Measurements from ENCODE around the gene MINDY4B. TPM values are rescaled to one million over a fixed set of nuclear protein-coding genes. Genes with fewer than 3 reads are reported as not detected.

MINDY4B gene
- polyA plus RNA-seq, 1 of the 3 experiments (the other 2 are of a cell fraction): not detected

GRCh38 chr3:150868282-150868681 is 37.0 kb downstream of the MINDY4B start:
- H3K9me2 ChIP-seq: no peaks in the 10 kb centered on the region
- peaks cover 19% of the 10 kb centered on the region; the same call in 1 of the 2 replicates for H3K27me3 ChIP-seq (ENCODE audit: insufficient read depth)
- TF ChIP-seq MXI1 (IDR thresholded peaks at IDR 0.05; ENCODE audit: low read depth, low read length) (no peak), JUND (IDR thresholded peaks at IDR 0.05) (no peak), FOSL2 (IDR thresholded peaks at IDR 0.05; ENCODE audit: borderline replicate concordance, low read depth) (no peak), SIN3A (IDR thresholded peaks at IDR 0.05; ENCODE audit: borderline replicate concordance, low read depth, low read length) (no peak), NFIC (IDR thresholded peaks at IDR 0.05; ENCODE audit: borderline replicate concordance) (no peak), YY1 (IDR thresholded peaks at IDR 0.05; ENCODE audit: low read depth) (no peak), RCOR1 (IDR thresholded peaks at IDR 0.05; ENCODE audit: low read length) (no peak), CHD2 (IDR thresholded peaks at IDR 0.05; ENCODE audit: low read length, partially characterized antibody) (no peak), GATA2 (CRISPR knock-in tag; IDR thresholded peaks at IDR 0.05) (no peak), ZBTB33 (IDR thresholded peaks at IDR 0.05; ENCODE audit: borderline replicate concordance, low read depth) (no peak), FOXM1 (IDR thresholded peaks at IDR 0.05; ENCODE audit: low read depth) (no peak), MAX (IDR thresholded peaks at IDR 0.05; ENCODE audit: low read depth) (no peak), RAD21 (IDR thresholded peaks at IDR 0.05; ENCODE audit: low read length) (no peak), EP300 (IDR thresholded peaks at IDR 0.05; ENCODE audit: borderline replicate concordance in 1 of 2, low read depth in 1 of 2, low read length in 1 of 2) (no peak), GABPA (IDR thresholded peaks at IDR 0.05; ENCODE audit: low read depth) (no peak), POLR2AphosphoS5 (IDR thresholded peaks at IDR 0.05; ENCODE audit: low read depth, low read length) (no peak)
- CTCF ChIA-PET: interaction anchor here (1.0 to 1.6 kb wide), 2 partner anchors 80 kb away, joined by 5 to 6 read pairs; no protein-coding TSS in a partner anchor
- H3K36me3 ChIP-seq (replicated peaks in 1 of 2; ENCODE audit: control insufficient read depth in 1 of 2, insufficient read depth in 2 of 2, low read length in 1 of 2): no peaks in the 10 kb centered on the region
- H3K4me2 ChIP-seq: no peak overlapping the region
- POLR2A ChIA-PET: no interaction called here
- no peak overlapping the region for H3K27ac ChIP-seq (ENCODE audit: low read depth in 2 of 2, low read length in 1 of 2)
- H3K4me1 ChIP-seq (ENCODE audit: control insufficient read depth in 1 of 2, insufficient read depth in 2 of 2, low read depth in 1 of 2, low read length in 1 of 2): no peaks in the 10 kb centered on the region
- no peaks in the 10 kb centered on the region for H3K9me3 ChIP-seq
- no peaks in the 10 kb centered on the region for H4K20me1 ChIP-seq (ENCODE audit: insufficient read depth)
- WGBS (ENCODE audit: low lambda C conversion rate): 25% methylated on average over 3 of the region's 3 CpGs
- H2AFZ ChIP-seq (ENCODE audit: low read depth): no peak overlapping the region
- no peak overlapping the region for H3K4me3 ChIP-seq (ENCODE audit: low read depth in 2 of 2, low read length in 1 of 2)
- no peak overlapping the region for H3K9ac ChIP-seq
- no peaks in the 10 kb centered on the region for H3F3A ChIP-seq (replicated peaks; ENCODE audit: insufficient read depth)
- H3K79me2 ChIP-seq (ENCODE audit: insufficient read depth): no peaks in the 10 kb centered on the region
- DNase-seq: no peak

- H3K36me3 ChIP-seq (replicated peaks in 1 of 2; ENCODE audit: control insufficient read depth in 1 of 2, insufficient read depth in 2 of 2, low read length in 1 of 2): no peaks in the 10 kb centered on the region
- H3K9me3 ChIP-seq: no peaks in the 10 kb centered on the region
- H3K27me3 ChIP-seq (ENCODE audit: insufficient read depth): peaks cover 23% of the 10 kb centered on the region; the same call in 1 of the 2 replicates
- no peak for DNase-seq
- no peak overlapping the region for H3K4me2 ChIP-seq
- no peak overlapping the region for H3K4me3 ChIP-seq (ENCODE audit: low read depth in 2 of 2, low read length in 1 of 2)
- H3K79me2 ChIP-seq (ENCODE audit: insufficient read depth): no peaks in the 10 kb centered on the region
- no peaks in the 10 kb centered on the region for H3K9me2 ChIP-seq
- H3K4me1 ChIP-seq (ENCODE audit: control insufficient read depth in 1 of 2, insufficient read depth in 2 of 2, low read depth in 1 of 2, low read length in 1 of 2): no peaks in the 10 kb centered on the region
- H3K27ac ChIP-seq (ENCODE audit: low read depth in 2 of 2, low read length in 1 of 2): no peak overlapping the region
- no peak overlapping the region for H2AFZ ChIP-seq (ENCODE audit: low read depth)
- H4K20me1 ChIP-seq (ENCODE audit: insufficient read depth): no peaks in the 10 kb centered on the region
- POLR2A ChIA-PET: no interaction called here
- 95% methylated on average over 3 of the region's 3 CpGs for WGBS (ENCODE audit: low lambda C conversion rate)
- CTCF ChIA-PET: interaction anchor here (1.0 kb wide), 1 partner anchor 80 kb away, joined by 5 read pairs; no protein-coding TSS in a partner anchor
- TF ChIP-seq EZH2phosphoT487 (IDR thresholded peaks at IDR 0.05; ENCODE audit: borderline replicate concordance, low read depth) (no peak), GABPA (IDR thresholded peaks at IDR 0.05; ENCODE audit: low read depth) (no peak), NRF1 (IDR thresholded peaks at IDR 0.05; ENCODE audit: low read depth, low read length) (no peak), FOSL2 (IDR thresholded peaks at IDR 0.05; ENCODE audit: borderline replicate concordance, low read depth) (no peak), RCOR1 (IDR thresholded peaks at IDR 0.05; ENCODE audit: low read length) (no peak), REST (IDR thresholded peaks at IDR 0.05; ENCODE audit: low read depth, low read length) (no peak), NFIC (IDR thresholded peaks at IDR 0.05; ENCODE audit: borderline replicate concordance) (no peak), USF1 (IDR thresholded peaks at IDR 0.05; ENCODE audit: borderline replicate concordance, low read depth) (no peak), GATA2 (CRISPR knock-in tag; IDR thresholded peaks at IDR 0.05) (no peak), FOXJ3 (CRISPR knock-in tag; IDR thresholded peaks at IDR 0.05) (no peak), ELF1 (IDR thresholded peaks at IDR 0.05) (no peak)
- H3K9ac ChIP-seq: no peak overlapping the region
- H3F3A ChIP-seq (replicated peaks; ENCODE audit: insufficient read depth): no peaks in the 10 kb centered on the region
These were observed 37.8 kb downstream of the MINDY4B start for GRCh38 chr3:150867434-150867833.

Data from SK-N-SH (cell line).